Measurements from ENCODE around the gene OGG1.

The OGG1 gene

DNA sequence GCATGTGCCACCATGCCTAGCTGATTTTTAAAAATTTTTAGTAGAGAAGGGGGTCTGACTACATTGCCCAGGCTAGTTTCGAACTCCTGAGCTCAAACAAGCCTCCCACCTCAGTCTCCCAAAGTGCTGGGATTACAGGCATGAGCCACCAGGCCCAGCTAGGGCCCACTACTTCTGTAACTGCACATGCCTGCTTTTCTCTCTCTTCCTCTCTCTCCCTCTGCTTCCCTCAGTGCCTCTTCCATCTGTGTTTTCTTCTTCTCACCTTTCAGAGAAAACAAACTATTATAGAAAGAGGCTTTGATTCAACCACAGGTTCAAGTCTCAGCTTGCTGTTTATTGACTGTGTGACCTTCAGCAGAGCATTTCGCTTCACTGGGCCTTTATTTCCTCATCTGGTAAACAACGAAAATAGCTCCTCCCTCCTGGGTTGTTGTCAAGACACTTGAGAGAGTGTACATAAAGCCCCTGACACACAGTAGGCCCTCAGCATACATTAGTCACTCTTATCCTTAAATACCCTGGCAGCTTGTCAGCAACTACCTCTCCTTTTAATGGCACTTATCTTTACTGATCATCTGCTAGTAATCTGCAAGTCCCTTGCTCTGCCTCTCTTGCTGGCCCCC is 32.3 kb downstream of the OGG1 start:
- in situ Hi-C loops (cut with MboI; ENCODE audit: low sequenced_read_pairs), result no loop called here

DNA sequence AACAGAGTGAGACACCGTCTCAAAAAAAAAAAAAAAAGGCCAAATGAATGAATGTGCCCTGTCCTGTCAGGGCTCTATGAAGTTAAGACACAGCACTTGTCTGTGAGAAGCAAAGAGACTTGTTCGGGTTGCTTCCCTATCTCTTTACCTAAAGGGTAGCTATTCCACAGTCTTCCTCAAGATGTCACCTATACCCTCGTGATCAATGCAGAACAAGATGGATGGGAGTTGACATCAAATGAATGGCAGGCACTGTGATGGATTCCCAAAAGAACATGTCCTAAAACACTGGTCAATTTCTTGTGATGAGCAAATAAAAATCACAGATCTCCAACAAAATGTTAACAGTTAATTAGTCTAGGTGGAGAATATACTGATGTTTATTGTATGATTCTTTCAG is 33.0 kb downstream of the OGG1 start:
- in situ Hi-C loops (cut with MboI; ENCODE audit: low sequenced_read_pairs), result no loop called here

DNA sequence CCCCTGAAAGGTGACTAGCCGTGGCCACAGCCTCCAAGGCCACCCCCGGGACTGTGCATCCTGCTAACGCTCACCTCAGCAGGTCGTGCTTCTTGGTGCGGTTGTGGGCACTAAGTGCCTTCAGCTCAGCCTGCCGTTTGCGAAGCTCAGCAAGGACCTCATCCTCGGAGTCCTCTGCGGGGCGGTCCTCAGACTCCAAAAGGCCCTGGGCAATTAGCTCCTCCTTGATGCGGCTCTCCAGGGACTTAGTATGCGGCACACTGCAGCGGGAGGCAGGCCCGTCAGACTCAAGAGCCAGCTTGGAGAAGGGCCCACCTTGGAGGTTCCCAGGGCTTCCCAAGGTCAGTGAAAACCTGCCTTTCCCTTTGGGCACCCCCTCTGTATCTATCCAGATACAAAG is 34.2 kb downstream of the OGG1 start:
- in situ Hi-C loops (cut with MboI; ENCODE audit: low sequenced_read_pairs), result no loop called here

DNA sequence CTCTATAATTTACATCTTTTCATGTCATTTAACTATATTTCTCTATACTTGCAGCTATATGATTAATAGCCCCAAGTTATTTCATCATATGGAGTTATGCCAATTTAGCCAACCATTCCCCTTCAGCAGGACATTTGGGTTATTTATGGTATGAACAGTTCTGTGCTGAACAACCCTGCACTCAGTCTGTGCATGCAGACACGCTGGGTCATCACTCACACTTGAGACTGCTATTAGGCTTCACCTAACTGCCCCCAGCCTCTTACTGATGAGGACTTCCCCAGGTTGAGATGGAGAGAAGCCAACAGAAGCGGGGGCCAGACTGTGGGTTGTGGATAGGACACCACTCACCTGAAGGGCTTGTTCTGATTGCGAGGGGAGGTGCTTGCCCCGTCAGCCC is 35.2 kb downstream of the OGG1 start:
- in situ Hi-C loops (cut with MboI; ENCODE audit: low sequenced_read_pairs), result no loop called here

DNA sequence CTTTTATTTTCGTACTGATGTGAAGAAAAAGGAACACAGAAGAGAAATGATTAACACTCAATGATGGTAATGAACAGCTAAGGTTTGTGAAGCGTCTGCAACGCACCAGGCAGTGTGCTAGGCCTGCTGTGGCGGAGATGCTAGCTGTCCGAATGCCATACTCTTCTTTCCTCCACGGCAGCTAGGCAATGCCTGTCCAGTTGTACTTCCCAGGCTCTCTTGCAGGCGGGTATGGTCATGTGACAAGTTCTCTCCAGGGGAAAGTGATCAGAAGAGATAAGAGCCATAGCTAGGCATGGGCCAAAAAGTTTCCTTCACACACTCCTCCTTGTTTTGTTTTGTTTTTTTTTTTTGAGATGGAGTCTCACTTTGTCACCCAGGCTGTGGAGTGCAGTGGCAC is 35.9 kb downstream of the OGG1 start:
- in situ Hi-C loops (cut with MboI; ENCODE audit: low sequenced_read_pairs), result no loop called here

DNA sequence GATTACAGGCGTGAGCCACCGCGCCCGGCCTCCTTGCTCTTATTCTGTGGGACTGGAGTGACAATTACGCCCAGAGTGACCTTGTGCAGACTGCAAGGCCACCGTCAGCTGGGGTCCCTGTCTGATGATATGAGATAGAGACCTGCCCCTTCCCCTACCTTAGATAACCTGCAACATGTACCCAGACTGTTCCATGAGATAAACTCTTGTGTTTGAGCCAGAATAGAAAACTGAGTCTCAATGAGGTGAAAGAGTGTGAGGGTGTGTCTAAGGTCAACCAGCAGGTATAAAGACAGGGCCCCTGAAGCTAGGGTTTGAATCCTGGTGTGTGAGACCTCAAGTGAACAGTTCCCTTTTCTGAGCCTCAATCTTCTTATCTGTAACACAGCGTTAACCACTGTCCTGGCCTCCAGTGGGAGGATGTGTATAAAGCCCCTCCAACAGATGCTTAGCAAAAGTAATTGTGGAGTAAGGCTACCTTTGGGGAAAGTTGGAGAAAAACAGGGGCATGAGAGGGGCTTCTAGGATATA is 36.5 kb downstream of the OGG1 start:
- in situ Hi-C loops (cut with MboI; ENCODE audit: low sequenced_read_pairs), result no loop called here

DNA sequence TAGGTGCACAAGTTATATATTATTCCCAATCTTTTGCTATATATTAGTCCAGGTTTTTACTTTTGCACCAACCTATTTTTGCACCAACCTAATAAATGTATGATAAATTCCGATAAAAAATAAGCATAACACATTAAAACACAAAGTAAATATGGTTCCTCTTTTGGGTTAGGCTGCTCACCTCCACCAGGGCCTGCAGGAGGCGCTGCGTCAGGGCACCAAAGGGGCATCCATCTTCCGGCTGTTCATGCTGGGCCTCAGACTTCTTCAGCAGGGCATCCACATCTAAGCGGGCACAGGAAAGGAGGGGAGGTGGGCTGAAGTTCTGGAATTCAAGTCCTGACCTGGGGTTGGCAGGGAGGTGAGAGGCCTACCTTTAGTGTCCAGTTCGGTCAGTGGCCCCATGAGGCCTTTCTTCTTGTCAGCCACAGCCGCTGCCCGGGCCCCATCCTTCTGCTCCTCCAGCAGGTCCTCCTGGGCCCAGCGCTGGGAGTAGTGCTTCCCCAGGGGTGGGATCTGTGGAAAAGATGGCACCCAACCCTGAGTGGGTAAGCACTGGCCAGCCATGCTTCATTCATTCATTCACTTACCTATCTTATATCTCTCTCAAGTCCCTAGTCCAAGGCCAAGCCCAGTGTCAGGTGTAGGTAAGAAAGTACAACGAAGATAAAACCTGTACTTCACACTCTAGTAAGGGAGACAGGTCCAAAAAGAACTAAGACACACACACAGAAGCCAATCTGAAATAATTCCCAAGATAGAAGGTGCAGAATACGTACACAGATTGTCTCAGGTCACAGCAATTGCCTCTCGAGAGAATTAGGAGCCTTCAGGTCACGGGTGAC is 37.3 kb downstream of the OGG1 start:
- in situ Hi-C loops (cut with MboI; ENCODE audit: low sequenced_read_pairs), result no loop called here

DNA sequence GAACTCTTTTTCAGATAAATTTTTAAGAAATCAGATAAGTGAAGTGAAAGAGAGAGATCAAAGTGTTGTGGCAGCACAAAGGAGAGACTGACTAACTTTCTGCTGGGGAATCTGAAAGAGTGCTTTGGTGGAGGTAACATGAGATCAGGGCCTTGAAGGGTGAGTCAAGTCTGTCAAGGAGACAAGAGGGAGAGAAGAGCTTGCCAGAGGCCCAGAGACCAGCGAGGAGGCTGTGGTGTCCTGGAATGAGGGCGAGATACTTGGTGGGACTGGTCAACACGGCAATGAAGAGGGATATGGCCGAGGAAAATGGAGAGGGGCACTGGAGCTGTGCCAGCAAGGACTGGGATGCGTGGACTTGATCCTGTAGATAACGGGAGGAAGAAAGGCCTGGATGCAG is 38.0 kb downstream of the OGG1 start:
- in situ Hi-C loops (cut with MboI; ENCODE audit: low sequenced_read_pairs), result no loop called here

DNA sequence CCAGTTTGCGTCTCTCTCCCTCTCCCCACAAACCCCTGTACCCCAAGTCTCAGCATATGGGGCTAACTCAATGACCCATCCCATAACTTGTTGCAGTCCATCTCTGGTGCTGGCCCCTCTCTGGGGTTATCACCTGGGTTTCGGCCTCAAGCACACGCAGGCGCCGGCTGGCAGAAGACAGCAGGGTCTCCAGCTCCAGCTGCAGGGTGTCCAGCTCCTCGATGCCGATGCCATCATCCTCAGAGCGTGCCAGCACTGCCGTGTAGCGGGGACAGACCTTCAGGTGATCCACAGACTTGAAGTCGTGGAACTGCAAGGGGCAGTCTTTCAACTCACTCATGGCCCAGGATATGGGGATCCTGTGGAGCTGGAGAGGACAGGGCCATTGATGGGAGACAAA is 41.4 kb downstream of the OGG1 start:
- in situ Hi-C loops (cut with MboI; ENCODE audit: low sequenced_read_pairs), result no loop called here

DNA sequence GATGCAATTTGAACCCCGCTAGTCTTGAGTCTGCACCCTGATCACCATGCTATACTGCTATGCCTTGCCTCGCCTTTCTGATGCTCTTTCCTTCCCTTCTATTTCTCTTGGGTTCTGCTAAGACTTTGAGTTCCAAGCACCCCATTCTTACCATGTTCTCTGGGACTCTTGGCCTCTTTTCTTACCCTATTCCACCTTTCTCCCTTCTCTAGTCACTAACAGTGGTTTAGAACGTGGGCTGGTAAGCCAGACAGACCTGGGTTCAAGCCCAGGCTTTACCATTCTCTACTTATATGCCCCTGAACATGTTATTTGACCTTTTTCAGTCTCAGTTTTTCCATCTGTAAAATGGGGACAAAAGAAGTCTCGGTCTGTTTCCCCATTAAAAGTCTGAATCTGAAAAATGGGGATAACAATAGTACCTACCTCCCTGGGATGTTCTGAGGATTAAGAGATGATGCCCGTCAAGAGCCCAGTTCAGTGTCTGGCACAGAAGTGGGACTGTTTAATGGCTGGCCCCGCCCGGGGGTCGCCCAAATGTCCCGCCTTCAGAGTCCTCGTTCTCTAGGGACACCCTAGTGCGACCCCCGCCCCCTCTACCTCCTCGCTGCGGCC is 42.1 kb downstream of the OGG1 start:
- in situ Hi-C loops (cut with MboI; ENCODE audit: low sequenced_read_pairs), result no loop called here

DNA sequence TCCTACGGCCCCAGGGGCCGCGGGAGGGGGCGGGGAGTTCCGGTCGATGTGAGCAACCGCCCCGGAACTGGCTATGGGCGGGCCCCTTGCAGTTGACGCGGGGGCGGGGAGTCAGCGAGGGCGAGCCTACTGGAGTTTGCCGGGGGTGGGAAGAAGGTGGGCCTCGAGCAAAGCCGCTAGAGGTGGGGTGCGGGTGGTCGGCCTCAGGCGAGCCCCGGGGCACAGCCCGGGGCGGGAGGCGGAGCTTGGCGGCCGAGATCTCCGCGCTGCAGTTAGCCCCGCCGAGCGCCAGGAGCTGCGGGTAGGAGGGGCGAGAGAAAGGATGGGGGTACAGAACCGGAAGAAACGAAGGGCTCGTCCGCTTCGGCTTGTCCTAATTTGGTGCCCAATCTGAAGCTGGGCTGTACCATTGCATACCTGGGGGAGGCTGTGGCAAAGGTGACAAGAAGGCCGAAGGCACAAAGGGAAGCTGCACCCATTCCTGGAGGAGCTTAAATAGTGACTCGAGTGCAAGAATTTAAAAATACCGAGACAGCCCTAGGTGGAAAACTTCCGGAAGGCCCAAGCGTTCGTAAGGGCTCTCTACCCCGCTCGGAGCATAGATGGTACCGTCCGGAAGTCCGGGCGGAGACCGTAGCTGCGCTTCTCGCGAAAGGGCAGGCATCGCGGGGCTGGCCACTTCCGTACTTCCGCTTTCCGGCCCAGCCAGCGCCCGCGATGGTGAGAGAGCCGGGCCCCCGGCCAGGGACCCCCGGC is 42.8 kb downstream of the OGG1 start, which contains the start of the genes ARPC4 and TADA3:
Gene ARPC4, plus strand, starts transcription at position 678 of the 756 bp plus-strand sequence. Its CDS starts 40 bp downstream, at position 718.
Gene TADA3, minus strand, starts transcription at position 69 of the 756 bp plus-strand sequence. CDS start 1,007 bp downstream, outside the sequence.
- in situ Hi-C loops (cut with MboI; ENCODE audit: low sequenced_read_pairs), result no loop called here

DNA sequence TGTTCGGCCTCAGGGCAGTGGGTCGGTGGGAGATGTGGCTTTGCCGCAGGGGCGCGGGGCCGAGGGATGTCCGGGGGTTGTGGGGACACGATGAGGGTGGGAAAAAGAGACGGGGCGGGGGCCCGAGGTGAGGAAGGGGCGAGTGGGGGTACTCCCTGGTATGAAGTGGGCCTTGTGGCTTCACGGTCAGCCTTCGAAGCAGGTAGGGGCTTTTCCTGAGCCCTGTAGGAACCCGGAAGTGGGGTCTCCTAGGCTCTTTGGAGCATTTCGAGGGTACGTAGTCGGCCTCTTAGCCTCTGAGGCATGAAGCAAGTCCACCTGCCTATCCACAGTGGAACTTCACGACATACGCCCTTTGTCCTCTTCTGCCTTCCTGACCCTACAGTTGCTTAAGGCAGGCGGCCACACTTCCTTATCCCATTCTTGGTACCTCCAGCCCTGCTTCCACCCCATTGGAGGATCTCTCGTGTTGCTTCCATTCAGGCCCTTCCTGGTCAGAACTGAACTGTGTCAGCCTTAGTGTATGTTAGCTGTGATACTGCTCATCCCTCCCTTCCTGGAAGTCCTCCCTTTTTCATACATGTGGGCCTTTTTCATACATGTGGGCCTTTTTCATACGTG is 43.5 kb downstream of the OGG1 start:
- in situ Hi-C loops (cut with MboI; ENCODE audit: low sequenced_read_pairs), result no loop called here

DNA sequence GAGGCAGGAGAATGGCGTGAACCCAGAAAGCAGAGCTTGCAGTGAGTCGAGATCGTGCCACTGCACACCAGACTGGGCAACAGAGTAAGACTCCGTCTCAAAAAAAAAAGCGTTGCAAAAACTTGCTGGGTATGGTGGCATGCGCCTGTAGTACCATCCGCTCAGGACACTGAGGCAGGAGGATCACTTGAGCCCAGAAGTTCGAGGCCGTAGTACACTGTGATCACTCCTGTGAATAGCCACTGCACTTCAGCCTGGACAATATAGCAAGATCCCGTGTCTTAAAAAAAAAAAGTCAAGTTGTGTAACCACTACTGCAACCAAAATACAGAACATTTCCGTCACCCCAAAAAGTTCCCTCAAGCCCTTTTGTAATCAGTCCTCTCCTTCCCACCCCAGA is 44.6 kb downstream of the OGG1 start:
- in situ Hi-C loops (cut with MboI; ENCODE audit: low sequenced_read_pairs), result no loop called here

DNA sequence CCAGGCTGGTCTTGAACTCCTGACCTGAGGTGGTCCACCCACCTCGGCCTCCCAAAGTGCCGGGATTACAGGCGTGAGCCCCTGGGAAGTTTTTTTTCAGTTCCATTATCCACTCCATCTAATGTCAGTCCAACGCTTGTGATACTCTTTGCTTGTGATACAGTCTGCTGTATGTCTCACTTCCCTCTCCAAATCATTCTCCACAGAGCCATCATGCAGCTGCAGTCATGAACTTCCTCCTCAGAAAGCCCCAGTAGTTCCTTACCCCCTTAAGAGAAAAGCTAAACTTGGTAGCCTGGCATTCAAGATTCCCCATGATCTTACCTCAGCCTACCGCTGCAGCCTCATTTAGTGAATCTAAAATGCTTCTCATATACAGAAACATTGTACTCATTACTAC is 45.5 kb downstream of the OGG1 start:
- in situ Hi-C loops (cut with MboI; ENCODE audit: low sequenced_read_pairs), result no loop called here

DNA sequence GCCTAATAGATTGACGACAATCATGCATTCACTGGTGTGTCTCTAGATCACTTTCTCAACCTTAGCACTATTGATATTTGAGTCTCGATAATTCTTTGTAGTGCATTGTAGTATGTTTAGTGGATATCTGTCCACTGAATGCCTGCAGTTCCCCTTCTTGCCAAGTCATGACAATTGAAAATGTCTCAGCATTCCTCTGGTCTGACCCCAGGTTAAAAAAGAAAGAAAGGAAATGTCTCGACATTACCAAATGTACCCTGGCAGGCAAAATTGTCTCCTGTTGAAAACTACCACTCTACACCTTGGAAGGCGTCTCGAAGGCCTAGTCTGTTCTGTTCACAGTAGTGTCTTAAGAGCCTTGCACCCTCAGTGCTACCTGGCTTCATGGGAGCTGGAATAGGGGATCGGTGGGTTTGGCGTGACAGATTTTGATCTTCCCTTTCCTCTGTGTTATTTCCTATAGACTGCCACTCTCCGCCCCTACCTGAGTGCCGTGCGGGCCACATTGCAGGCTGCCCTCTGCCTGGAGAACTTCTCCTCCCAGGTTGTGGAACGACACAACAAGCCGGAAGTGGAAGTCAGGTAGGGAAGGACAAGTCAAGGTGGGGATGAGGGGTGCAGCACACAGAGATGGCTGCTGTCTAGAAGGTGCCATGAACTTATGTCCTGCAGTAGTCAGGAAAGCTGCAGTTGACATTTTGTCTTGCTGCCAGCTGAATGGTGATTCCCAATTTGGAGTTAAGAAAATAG is 47.6 kb downstream of the OGG1 start:
- in situ Hi-C loops (cut with MboI; ENCODE audit: low sequenced_read_pairs), result no loop called here

DNA sequence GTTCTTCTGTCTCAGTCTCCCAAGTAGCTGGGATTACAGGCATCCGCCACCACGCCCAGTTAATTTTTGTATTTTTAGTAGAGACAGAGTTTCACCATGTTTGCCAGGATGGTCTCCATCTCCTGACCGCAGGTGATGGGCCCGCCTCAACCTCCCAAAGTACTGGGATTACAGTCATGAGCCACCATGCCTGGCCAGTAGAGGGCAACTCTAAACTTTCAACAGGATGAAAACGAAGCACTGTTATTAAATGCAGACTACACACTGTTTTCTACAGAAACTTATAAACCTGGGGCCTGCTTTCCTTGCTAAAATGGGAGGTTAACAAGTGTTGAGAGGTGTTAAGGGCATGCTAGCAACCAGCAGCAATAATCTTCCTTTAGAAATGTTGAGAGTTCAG is 50.8 kb downstream of the OGG1 start:
- in situ Hi-C loops (cut with MboI; ENCODE audit: low sequenced_read_pairs), result no loop called here

DNA sequence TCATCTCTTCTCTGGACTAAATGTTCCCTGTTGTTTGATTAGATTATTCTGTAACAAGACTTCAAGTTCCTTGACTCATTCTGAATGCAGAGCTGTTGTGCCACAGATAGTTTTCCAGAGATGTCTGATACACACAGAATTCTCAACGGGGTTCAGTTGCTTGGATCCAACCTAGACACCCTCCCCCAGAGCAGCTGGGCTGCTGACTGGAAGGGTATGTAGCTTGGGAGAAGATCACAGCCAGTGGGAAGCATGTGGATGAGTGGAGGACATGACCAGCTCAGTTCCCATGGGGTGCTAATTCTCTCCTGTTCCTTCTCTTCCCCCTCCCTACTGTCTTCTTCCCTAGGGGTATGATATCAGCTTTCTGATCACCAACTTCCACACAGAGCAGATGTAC is 53.7 kb downstream of the OGG1 start:
- in situ Hi-C loops (cut with MboI; ENCODE audit: low sequenced_read_pairs), result no loop called here

DNA sequence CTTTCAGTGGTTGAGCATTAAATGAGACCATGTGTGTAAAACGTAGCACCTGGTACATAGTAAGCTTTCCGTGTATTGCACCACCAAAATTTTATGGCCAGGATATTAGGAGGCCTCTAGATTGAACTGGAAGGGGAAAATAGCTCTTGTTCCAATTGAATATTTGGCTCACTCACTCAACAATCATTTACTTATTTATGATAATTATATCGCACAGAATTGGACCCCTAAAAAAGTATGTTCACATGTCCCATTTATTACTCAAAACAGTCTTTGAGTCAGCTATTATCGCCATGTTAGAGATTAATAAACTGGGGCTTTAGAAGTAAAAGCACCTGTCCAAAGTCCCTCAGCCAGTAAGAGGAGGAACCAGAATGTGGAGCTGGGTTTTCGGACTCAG is 55.2 kb downstream of the OGG1 start:
- in situ Hi-C loops (cut with MboI; ENCODE audit: low sequenced_read_pairs), result no loop called here

DNA sequence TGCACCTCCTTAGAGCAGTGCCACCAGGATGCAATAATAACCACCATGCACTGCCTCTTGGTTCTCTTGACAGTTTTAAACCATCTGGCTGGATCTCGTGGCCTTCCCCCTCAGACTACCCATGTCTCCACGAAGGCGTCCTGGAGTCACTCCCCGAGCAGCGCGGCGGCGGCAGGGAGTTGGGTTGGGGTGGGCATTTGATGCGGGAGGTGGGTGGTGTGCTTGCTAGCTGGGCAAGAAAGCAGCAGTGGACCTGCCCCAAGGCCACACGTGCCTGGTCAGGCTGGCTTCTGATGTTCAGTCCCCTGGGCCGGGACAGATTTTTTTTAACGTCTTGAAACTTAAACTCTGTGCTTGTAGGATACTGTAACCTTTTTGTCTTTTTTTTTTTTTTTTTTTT is 56.4 kb downstream of the OGG1 start:
- in situ Hi-C loops (cut with MboI; ENCODE audit: low sequenced_read_pairs), result no loop called here
